Colon (tissue), 2 donors: ENCODE results near the gene TXNDC15.

Experiments
- FAIRE-seq: peaks from 2 replicates; lab custom pipeline; 2012; peaks lifted over from hg19 to GRCh38; lab: Jason Lieb, UNC
- donor health status: control.
- donor health status: control.

TXNDC15 gene

DNA sequence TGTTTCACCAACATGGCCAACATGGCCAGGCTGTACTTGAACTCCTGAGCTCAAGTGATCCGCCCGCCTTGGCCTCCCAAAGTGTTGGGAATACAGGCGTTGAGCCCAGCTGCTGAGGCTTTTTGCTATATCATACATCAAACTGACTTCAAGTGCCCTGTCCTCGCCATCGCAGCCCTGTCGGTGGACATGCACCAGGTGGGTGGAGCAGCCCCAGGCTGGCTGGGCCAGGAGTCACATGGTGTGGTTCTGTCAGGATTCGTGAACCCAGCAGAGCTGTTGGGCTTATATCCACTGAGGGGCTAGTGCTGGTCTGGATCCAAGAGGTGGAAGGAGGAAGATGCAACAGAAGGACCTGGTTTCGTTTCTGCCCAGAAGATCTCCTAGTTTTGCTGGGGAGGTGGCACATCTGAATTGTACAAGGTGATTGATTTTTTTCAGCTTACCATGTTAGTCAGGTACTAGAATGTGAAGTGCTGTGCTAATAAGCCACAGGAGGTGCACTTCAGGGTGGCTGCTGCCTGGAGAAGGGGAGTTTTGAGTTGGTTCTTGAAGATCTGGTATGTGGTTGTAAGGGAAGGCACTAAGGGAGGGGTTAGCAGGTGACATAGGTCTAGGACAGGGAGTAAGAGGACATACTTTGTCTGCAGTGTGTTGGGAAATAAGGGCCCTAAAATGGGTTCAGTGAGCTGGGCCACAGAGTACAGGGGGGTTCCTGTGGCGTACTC, 46.8 kb downstream of the TXNDC15 start:
- FAIRE-seq: no peak

DNA sequence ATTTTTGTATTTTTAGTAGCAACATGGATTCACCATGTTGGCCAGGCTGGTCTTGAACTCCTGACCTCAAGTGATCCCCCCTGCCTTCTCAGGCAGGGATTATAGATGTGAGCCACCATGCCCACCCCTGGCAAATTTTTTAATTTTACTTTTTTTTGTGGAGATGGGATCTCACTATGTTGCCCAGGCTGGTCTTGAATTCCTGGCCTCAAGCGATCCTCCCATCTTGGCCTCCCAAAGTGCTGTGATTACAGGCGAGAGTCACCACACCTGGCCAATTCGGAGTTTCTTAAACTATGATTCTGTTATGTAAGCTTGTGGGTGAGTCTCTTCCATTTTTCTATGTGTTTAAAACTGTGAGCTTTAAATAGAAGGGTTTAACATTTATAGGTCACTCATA, 58.3 kb downstream of the TXNDC15 start:
- FAIRE-seq: no peak

DNA sequence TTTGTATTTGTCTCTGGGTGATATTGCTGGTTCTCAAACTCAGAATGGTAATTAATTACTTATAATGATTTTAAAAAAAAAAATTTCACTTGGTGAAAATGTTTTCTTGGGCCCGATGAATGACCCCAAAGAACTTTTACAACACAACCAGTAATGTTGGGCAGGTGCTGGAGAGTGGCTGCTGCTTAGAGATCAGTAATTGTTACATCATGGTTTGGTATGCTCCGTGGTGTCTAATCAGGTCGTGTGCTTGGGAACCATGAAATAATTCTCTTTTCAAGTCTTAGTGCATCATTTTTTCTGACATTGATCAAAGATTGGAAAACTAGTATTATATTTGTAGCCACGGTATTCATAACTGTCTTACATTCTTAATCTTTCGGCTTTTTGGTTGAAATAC, 60.0 kb downstream of the TXNDC15 start:
- FAIRE-seq: no peak

DNA sequence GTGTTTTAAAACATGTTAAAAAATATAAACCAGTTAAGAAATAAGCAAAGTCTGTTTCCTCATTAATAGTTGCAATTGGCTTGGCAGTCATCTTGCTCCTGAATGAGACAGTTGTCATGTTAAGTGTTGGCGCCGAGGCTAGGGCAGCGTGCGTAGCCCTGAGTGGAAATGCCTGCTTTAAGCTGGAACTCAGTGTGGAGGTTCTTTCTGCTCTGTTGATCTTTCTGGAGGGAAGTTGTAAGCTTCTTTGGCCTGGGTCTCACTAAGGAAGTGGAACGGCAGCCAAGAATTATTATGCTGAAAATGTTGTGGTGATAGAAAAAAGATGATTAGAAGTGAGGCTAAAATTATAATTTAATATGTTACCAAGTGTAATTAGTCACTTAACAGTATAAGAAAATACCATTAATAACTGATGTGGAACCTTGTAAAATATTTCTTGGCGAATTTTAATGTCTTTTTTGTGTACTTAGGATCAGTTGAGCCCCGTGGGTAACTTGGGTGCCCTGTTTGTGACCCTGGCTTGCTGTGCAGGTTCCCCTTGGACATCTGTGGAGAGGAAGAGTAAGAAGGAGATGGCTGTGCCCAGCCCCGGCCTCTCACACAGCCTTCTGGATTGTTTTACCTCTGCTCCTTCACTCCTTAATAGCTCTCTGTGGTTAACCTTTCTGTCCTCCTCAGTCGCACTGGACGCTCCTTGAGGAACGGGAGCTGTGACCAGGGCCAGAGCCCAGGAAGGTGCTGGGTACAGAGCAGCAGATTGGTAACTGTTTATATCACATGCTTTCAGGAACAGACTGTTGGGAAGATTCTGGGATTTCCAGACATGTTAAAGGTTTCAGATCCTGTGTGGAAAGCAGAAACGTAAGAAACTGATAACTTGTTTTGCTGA, 61.8 kb downstream of the TXNDC15 start:
- FAIRE-seq: no peak

DNA sequence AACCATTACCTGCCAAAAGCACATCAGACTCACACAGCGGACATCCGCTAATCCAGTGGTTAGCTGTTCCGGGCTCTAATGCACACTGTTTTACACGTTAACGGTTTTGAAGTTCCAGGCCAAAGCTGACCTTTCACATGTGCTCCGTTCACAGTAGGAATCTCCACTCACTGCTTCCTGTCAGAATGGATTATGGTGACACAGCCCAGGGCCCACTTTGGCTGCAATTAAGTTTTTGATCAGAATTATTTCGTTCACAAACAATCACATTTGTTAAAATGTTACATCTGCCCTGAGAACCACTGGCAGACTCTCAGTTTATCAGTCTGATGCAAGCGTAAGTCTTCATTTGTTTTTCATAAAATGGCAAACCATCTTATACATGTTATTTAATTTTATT, 63.4 kb downstream of the TXNDC15 start:
- no peak for FAIRE-seq

DNA sequence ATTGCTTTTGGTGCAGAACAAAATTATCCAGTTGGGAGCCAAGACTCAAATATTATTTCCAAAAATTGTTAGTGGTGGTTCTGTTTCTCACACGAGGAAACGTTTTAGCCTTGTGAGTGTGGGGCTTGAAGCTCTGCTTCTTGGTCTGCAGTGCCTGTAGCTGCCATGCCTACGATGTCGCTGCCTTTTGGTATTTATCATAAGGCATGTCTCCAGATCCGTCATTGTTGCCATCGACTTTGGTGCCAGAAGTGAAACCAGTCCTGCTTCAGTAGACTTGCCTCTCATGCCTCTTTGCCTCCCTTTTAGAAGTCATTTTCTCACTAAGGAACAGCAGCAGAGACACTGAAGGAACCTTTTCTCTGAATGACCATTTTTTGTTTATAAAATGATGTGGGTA, 63.9 kb downstream of the TXNDC15 start:
- FAIRE-seq: no peak

DNA sequence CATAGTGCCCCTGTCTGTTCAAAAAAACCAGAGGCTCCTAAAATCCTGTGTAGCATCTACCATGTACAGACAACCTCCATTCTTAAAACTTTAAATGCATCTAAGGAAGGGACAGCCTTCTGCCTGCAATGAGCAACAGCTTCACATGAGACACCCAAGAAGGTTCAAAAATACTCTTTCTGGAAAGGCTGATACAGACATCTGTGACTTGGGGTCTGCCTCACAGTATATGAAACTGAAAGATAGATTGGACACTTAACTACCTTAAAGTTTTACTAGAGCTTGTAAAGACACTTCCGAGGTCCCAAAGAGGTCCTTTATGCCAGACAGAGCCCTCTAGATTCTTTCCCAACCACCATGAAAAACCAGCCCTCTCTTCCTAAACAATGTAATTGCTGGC, 65.3 kb downstream of the TXNDC15 start:
- FAIRE-seq: no peak

DNA sequence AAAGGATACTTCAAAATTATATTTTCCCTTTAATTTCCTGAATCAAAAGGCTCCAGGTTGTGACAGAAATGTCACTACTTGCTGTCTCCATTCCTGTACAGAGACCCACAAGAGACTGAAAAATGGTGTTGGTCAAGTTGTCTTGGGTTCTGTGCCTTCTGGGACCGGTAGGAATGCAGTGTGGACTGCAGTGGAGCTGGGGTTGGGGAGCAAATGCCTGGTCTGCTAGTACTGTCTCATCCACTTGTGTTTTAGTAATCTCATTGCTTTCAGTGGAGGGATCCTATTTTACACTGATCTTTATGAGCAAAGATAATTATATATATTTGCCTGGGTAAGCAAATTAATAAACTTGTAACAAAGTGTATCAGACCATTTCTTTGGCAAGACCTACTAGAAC, 69.4 kb downstream of the TXNDC15 start:
- no peak for FAIRE-seq

DNA sequence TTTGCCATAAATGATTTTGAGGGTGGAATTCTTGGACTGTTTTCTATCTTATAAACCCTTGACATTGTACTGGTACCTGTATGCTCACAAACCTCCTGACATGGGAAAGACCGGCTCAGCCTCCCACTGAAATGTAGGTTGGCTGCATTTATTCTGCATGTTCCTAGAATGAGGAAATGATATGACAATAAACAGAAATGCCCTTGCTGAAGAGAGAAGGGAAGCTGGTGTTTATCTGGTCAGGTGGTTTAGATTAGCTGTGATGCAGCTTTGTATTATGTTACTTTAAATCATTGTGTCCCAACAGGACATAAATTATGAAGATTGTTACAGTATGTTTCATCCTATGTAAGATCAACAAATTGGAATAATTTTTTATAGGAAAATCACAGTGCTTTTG, 70.5 kb downstream of the TXNDC15 start:
- FAIRE-seq: no peak

DNA sequence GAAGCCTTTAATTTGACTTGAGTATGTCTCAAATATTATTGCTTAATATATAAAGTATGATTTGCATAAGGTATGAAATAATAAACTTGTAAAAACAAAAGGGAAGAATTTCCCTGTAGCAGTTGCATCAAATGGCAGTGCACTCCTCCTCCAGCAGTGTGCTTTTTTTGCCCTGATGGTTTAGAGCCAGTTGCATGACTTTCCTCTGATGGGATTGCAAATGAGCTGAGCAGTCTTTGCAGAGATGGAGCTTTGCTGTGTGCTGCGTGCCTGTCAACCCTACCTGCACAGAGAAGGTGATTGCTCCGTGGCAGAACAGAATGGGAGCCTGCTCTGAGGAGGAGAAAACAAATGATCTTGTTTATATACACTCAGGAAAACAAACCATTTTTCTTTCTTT, 70.9 kb downstream of the TXNDC15 start:
- FAIRE-seq: no peak

DNA sequence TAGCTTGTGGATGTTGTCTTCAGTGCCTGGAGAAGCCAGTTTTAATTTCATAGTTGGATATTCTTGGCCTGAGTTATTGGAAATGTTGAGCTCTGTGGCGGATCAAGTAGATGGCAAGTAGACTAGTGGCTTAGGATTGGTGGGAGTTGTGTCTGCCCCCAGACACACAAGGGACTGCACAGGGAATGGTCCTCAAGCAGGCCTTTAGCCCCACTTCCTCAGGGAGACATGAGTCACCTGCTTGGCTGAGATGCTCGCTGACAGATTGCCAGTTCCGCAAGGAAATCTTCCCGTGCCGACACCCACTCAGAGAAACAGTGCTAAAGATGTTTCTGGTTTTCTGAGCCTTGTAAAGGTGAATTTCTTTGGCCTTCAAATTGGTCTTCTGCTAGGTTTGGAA, 74.7 kb downstream of the TXNDC15 start:
- no peak for FAIRE-seq

DNA sequence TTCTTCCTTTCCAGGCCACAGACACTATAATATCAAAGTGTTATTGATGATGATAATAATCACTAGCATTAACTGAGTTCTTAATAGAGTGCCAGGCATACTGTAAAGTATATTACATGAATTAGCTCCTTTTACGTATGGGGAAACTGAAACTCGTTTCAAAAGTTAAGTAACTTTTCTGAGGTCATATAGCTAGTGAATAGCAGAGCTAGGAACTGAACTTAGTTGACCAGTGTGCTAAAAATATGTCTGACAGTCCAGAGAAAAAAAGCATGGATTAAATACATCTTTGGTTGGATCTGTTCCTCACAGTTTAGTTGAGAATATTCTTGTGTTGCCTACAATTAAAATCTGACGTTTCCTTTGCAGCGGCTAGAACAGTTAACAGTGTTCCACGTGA, 75.1 kb downstream of the TXNDC15 start:
- no peak for FAIRE-seq
